ENCODE data around the gene SARS1.

DNA sequence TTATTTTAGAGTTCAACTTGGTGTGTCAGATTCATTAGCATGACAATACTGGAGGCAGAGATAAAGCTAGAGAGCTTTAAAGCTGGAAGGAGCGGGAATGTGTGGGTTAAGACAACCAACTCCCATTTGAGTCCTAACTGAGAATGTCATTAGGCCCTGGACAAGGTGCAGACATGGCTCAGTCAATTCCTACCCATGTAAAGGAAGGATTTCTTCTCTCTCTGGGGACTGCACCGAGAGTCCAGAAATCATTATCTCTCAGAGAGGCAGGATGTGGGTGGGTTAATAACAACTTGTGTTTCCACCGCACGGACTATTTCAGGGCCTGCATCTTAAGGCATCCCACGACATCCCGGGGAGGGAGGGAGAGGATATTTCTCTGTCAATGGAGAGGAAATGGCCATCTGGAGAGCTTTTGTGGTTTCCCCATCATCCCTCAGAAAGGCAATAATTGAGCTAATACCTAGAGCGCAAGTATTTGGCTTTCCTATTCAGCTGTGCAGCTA, 46.7 kb upstream of the SARS1 start:
- TF ChIP-seq, protein P1, sequence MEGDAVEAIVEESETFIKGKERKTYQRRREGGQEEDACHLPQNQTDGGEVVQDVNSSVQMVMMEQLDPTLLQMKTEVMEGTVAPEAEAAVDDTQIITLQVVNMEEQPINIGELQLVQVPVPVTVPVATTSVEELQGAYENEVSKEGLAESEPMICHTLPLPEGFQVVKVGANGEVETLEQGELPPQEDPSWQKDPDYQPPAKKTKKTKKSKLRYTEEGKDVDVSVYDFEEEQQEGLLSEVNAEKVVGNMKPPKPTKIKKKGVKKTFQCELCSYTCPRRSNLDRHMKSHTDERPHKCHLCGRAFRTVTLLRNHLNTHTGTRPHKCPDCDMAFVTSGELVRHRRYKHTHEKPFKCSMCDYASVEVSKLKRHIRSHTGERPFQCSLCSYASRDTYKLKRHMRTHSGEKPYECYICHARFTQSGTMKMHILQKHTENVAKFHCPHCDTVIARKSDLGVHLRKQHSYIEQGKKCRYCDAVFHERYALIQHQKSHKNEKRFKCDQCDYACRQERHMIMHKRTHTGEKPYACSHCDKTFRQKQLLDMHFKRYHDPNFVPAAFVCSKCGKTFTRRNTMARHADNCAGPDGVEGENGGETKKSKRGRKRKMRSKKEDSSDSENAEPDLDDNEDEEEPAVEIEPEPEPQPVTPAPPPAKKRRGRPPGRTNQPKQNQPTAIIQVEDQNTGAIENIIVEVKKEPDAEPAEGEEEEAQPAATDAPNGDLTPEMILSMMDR (IDR thresholded peaks at IDR 0.05), result no peak
- TF ChIP-seq EZH2 (IDR thresholded peaks at IDR 0.05), result no peak
- TF ChIP-seq EZH2phosphoT487 (IDR thresholded peaks at IDR 0.05), result no peak

Data from neural progenitor cell (in vitro differentiated cells).